Stimulated activated CD4-positive, alpha-beta T cell treated with anti-CD3 and anti-CD28 coated beads, Interleukin-4, amount 100 ng/mL, for 24 hours (primary cell): ENCODE measurements around the gene FSTL4.
"Not testable (repeated sequence)": the region's sequence is repeated elsewhere in the genome, so short reads cannot be mapped to it uniquely, and the experiment has no call there.

Source experiments
- DNase-seq: peaks from one replicate; pipeline ENCODE4 v3.0.0-alpha.2; 2020

The FSTL4 gene

GRCh38 chr5:133546500-133546899 is 65.8 kb downstream of the FSTL4 start:
- no peak for DNase-seq

- DNase-seq, result no peak
These were observed 68.0 kb downstream of the FSTL4 start for GRCh38 chr5:133544346-133544745.

- no peak for DNase-seq
These were observed 72.5 kb downstream of the FSTL4 start for GRCh38 chr5:133539818-133540217.

- no peak for DNase-seq
These were observed 73.6 kb downstream of the FSTL4 start for GRCh38 chr5:133538718-133539117.

- DNase-seq, result not testable (repeated sequence)
These were observed 77.0 kb downstream of the FSTL4 start for GRCh38 chr5:133535241-133535929.

GRCh38 chr5:133534566-133534965 is 77.8 kb downstream of the FSTL4 start:
- no peak for DNase-seq

GRCh38 chr5:133533541-133533940 is 78.8 kb downstream of the FSTL4 start:
- DNase-seq, result no peak

- no peak for DNase-seq
These were observed 80.7 kb downstream of the FSTL4 start for GRCh38 chr5:133531594-133531993.

- DNase-seq, result no peak
These were observed 81.2 kb downstream of the FSTL4 start for GRCh38 chr5:133531178-133531577.

- no peak for DNase-seq
These were observed 82.1 kb downstream of the FSTL4 start for GRCh38 chr5:133530270-133530669.

GRCh38 chr5:133528841-133529240 is 83.5 kb downstream of the FSTL4 start:
- DNase-seq, result no peak

GRCh38 chr5:133527311-133527710 is 85.0 kb downstream of the FSTL4 start:
- no peak for DNase-seq

- no peak for DNase-seq
These were observed 86.0 kb downstream of the FSTL4 start for GRCh38 chr5:133526368-133526767.

GRCh38 chr5:133525126-133525525 is 87.2 kb downstream of the FSTL4 start:
- no peak for DNase-seq

GRCh38 chr5:133524666-133525065 is 87.7 kb downstream of the FSTL4 start:
- DNase-seq, result no peak

GRCh38 chr5:133523961-133524586 is 88.3 kb downstream of the FSTL4 start:
- DNase-seq, result no peak

GRCh38 chr5:133523013-133523658 is 89.2 kb downstream of the FSTL4 start:
- no peak for DNase-seq

- DNase-seq, result no peak
These were observed 90.5 kb downstream of the FSTL4 start for GRCh38 chr5:133521801-133522200.

GRCh38 chr5:133520991-133521706 is 91.2 kb downstream of the FSTL4 start:
- DNase-seq, result no peak

- no peak for DNase-seq
These were observed 92.3 kb downstream of the FSTL4 start for GRCh38 chr5:133520062-133520461.

- DNase-seq, result no peak
These were observed 93.2 kb downstream of the FSTL4 start for GRCh38 chr5:133519191-133519590.

GRCh38 chr5:133514456-133514855 is 97.9 kb downstream of the FSTL4 start:
- DNase-seq, result no peak

- no peak for DNase-seq
These were observed 99.4 kb downstream of the FSTL4 start for GRCh38 chr5:133512896-133513295.
